Progenitor cell of endocrine pancreas (in vitro differentiated cells): Measurements from ENCODE around the gene MACROD2. TPM values are rescaled to one million over a fixed set of nuclear protein-coding genes. Genes with fewer than 3 reads are reported as not detected.

Source experiments
- DNase-seq: peaks from one replicate; pipeline ENCODE4 v3.0.0; 2021; ENCODE audit warnings: low spot score; ENCODE audit not compliant: unreplicated experiment
- H3K27ac Mint-ChIP-seq: 2 replicates; pipeline ENCODE4 v1.8.0; 2021; ENCODE audit warnings: mild to moderate bottlenecking, moderate library complexity, mixed read lengths
- H3K27me3 Mint-ChIP-seq: 2 replicates; pipeline ENCODE4 v1.8.0; 2021; ENCODE audit warnings: mixed read lengths
- H3K36me3 Mint-ChIP-seq: 2 replicates; pipeline ENCODE4 v1.8.0; 2022; ENCODE audit warnings: mixed read lengths; ENCODE audit not compliant: insufficient read depth
- H3K4me1 Mint-ChIP-seq: 2 replicates; pipeline ENCODE4 v1.8.0; 2021; ENCODE audit warnings: low read depth, mixed read lengths
- H3K4me3 Mint-ChIP-seq: 2 replicates; pipeline ENCODE4 v1.8.0; 2021; ENCODE audit warnings: low read depth, mild to moderate bottlenecking, moderate library complexity, mixed read lengths
- H3K9me3 Mint-ChIP-seq: 2 replicates; pipeline ENCODE4 v1.8.0; 2021; ENCODE audit warnings: low read depth, mixed read lengths
- CTCF ChIP-seq: fragments of 200-600 bp; sonication (generic); IDR thresholded peaks from one replicate; pipeline ENCODE4 v1.5.0; 2021; ENCODE audit warnings: antibody characterized with exemption, mild to moderate bottlenecking; ENCODE audit not compliant: unreplicated experiment
- total RNA-seq: library from RNA; stranded (reverse); gene quantifications from 2 replicates; pipeline ENCODE4 v1.2.1, GENCODE V29; 2021

MACROD2 gene
- total RNA-seq, 1 donor from 2014 or later, result 7.6 TPM

GRCh38 chr20:15209537-15209936 is 1214.2 kb downstream of the MACROD2 start:
- Mint-ChIP-seq H3K4me3 (no peak overlapping the region), H3K9me3 (peaks cover 21% of the 10 kb centered on the region), H3K27ac (no peak overlapping the region), H3K36me3 (peaks cover 3% of the 10 kb centered on the region), H3K4me1 (no peaks in the 10 kb centered on the region), H3K27me3 (no peaks in the 10 kb centered on the region)
- DNase-seq, result no peak
- TF ChIP-seq CTCF, result no peak

GRCh38 chr20:15214051-15214450 is 1218.7 kb downstream of the MACROD2 start:
- Mint-ChIP-seq H3K4me1 (no peaks in the 10 kb centered on the region), H3K4me3 (no peak overlapping the region), H3K27me3 (no peaks in the 10 kb centered on the region), H3K36me3 (peaks cover 1% of the 10 kb centered on the region), H3K9me3 (peaks cover 21% of the 10 kb centered on the region), H3K27ac (no peak overlapping the region)
- TF ChIP-seq CTCF, result no peak
- DNase-seq, result no peak

- no peak for TF ChIP-seq CTCF
- Mint-ChIP-seq H3K27ac (no peak overlapping the region), H3K36me3 (peaks cover 1% of the 10 kb centered on the region), H3K4me3 (no peak overlapping the region), H3K27me3 (no peaks in the 10 kb centered on the region), H3K9me3 (peaks cover 9% of the 10 kb centered on the region), H3K4me1 (no peaks in the 10 kb centered on the region)
- DNase-seq, result no peak
These were observed 1224.8 kb downstream of the MACROD2 start for GRCh38 chr20:15220009-15220656.

- H3K27ac Mint-ChIP-seq, result no peak overlapping the region
- H3K9me3 Mint-ChIP-seq, result peaks cover 9% of the 10 kb centered on the region
- no peak for TF ChIP-seq CTCF
- H3K27me3 Mint-ChIP-seq, result no peaks in the 10 kb centered on the region
- DNase-seq, result no peak
- H3K4me1 Mint-ChIP-seq, result no peaks in the 10 kb centered on the region
- no peak overlapping the region for H3K4me3 Mint-ChIP-seq
- peaks cover 1% of the 10 kb centered on the region for H3K36me3 Mint-ChIP-seq
These were observed 1225.7 kb downstream of the MACROD2 start for GRCh38 chr20:15220778-15221565.

- Mint-ChIP-seq H3K36me3 (no peaks in the 10 kb centered on the region), H3K4me3 (no peak overlapping the region), H3K9me3 (peaks cover 2% of the 10 kb centered on the region), H3K27ac (no peak overlapping the region), H3K27me3 (no peaks in the 10 kb centered on the region), H3K4me1 (no peaks in the 10 kb centered on the region)
- no peak for DNase-seq
- TF ChIP-seq CTCF, result no peak
These were observed 1227.4 kb downstream of the MACROD2 start for GRCh38 chr20:15222502-15223330.
